Measurements from ENCODE around the gene SULT1C2.

SULT1C2 gene

GRCh38 chr2:108316033-108316432 is 27.3 kb downstream of the SULT1C2 start:
- TF ChIP-seq CTCF (IDR thresholded peaks at IDR 0.05), result no peak

GRCh38 chr2:108316461-108317258 is 28.0 kb downstream of the SULT1C2 start:
- no peak for TF ChIP-seq CTCF (IDR thresholded peaks at IDR 0.05)

- TF ChIP-seq CTCF (IDR thresholded peaks at IDR 0.05), result no peak
Observed at GRCh38 chr2:108320326-108320922, 31.7 kb downstream of the SULT1C2 start.

- TF ChIP-seq CTCF (IDR thresholded peaks at IDR 0.05), result no peak
Observed at GRCh38 chr2:108323619-108324018, 34.9 kb downstream of the SULT1C2 start.

- no peak for TF ChIP-seq CTCF (IDR thresholded peaks at IDR 0.05)
Observed at GRCh38 chr2:108324531-108325255, 36.0 kb downstream of the SULT1C2 start.

GRCh38 chr2:108325756-108326155 is 37.1 kb downstream of the SULT1C2 start:
- no peak for TF ChIP-seq CTCF (IDR thresholded peaks at IDR 0.05)

- no peak for TF ChIP-seq CTCF (IDR thresholded peaks at IDR 0.05)
Observed at GRCh38 chr2:108329771-108330170, 41.1 kb downstream of the SULT1C2 start.

Measured in LNCAP (cell line).